Renal pelvis (tissue), 4 donors: Measurements from ENCODE around the gene RHBG. TPM values are rescaled to one million over a fixed set of nuclear protein-coding genes. Genes with fewer than 3 reads are reported as not detected.

Source experiments
- DNase-seq: peaks from one replicate; pipeline ENCODE4 v3.0.0-alpha.2; 2013
- polyA plus RNA-seq, 3 donors: library from polyadenylated mRNA; unstranded; fragments of 120-200 nt; gene quantifications; one replicate each; pipeline ENCODE4 v1.2.1, GENCODE V29; 2013; ENCODE audit not compliant: insufficient read length in 3 of 3

Gene RHBG
- polyA plus RNA-seq, 3 donors = 13.6 to 26.0 (median 21.5) TPM

DNA sequence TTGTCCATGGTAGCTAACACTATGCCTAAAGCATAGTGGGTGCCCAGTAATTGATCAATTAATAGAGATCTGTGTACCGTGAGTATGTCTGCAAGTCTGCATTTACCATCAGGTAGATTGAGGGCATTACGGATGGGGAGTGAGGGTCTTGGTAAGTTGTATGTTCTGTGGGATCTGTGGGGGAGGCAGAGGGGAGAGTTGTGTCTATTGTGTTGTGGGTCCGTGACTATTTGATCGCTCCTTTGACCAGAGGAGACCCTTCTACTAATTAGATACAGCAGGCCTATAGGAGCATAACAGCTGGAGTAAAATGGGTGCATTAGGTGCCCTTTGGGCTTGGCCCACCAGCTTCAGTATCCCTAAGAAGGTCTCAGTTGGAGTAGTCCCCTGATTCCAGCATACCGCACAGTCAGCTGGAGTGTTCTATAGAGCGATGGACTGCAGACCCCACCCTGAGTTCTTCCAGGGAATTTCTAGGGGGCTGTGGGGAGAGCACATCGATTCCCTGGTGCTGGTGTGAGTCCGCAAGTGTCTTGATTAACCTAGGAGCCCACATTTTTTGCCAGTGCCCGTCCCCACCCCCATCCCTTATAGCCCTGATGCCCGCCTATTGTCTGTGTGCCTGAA is 55.9 kb downstream of the RHBG start:
- DNase-seq = no peak

GRCh38 chr1:156425943-156426342 is 56.9 kb downstream of the RHBG start:
- no peak for DNase-seq

DNA sequence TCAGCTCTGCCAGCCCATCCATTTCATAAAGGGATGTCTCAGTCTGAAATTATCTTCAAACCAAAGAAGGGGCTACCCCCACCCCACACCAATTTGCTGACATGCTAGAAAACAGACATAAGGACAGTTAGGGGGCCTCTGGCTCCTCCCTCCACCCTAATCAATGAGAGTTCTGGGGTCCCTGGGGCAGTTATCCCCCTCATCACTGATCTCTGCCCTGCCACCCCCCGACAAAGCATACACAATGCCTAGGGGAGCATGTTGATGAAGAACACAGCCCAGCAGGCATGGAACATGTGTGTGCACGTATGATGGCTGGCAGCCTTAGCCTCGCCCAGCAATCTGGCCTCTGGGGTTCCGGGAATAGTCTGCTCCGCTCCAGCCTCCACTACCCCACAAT is 58.9 kb downstream of the RHBG start:
- no peak for DNase-seq

DNA sequence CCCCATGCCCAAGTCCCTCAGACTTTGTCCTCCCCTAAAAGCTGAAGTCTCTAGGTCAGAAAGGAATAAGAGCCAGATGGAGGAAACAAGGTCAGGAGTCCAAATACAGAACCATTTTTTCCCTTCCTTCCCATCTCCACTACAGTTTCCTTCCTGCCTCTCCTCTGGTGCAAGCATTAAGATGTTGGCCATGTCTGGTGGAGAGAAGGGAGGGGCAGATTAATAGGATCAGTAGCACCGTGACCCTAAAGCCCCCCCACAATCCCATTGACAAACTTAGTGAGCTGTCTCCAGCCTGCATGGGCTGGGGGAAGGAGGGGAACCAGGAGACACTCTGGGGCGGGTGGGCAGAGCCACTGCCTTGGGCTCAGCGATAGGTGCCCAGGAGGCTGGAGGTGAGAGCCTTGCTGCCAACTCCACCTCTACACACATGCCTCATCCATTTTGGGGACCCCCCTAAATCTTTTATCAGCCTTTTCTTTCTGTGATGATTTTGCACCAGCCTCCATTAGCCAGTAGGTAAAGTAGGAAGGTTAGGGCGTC is 59.8 kb downstream of the RHBG start:
- no peak for DNase-seq

DNA sequence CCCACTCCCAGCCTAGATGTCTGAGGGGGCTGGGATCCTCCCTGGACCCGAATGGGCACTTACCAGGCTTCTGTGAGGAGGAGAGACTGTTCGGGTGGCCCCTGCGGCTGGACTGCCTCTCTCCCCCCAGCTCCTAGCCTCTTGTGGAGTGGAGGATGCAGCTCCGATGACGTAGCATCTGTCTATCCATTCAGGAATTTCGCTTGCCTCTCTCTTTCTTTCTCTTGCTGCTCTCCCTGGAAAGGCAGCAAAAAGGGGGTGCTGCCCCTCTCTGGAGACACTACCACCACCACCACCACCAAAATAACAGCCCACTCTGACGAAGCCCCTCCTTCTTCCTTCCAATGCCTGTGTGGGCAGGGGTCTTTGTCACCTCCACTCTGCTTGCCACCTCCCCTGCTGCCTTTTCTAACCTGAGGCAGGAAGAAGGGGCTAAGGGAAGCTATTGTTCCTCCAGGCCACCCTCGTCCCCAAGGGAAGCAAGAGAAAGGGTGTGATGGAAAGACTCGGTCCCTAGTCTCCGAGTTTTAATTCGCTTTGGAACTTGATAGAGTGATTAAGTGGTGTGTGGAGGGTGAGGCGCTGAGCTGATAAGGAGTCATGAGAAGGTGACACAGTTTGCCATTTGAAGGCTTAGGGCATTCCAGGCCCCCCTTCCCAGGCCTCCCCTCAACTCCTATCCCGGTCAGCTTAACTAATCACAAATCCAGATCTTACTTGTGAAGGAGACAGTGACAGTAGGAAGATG is 60.5 kb downstream of the RHBG start:
- no peak for DNase-seq

GRCh38 chr1:156430303-156430702 is 61.3 kb downstream of the RHBG start:
- no peak for DNase-seq

GRCh38 chr1:156430866-156431265 is 61.9 kb downstream of the RHBG start:
- no peak for DNase-seq

GRCh38 chr1:156431366-156431765 is 62.4 kb downstream of the RHBG start:
- no peak for DNase-seq

GRCh38 chr1:156431769-156432668 is 63.0 kb downstream of the RHBG start:
- DNase-seq = no peak

GRCh38 chr1:156432669-156433018 is 63.6 kb downstream of the RHBG start:
- DNase-seq = no peak

- no peak for DNase-seq
Observed at GRCh38 chr1:156433032-156433431, 64.0 kb downstream of the RHBG start.

GRCh38 chr1:156433602-156434001 is 64.6 kb downstream of the RHBG start:
- no peak for DNase-seq

Other genes starting within 250 kb of the RHBG start
- gene SEMA4A, start 215.6 kb upstream of the RHBG start, polyA plus RNA-seq = 10 to 100 TPM; 21.2 to 27.5 (median 21.3) TPM
- gene SLC25A44, start 175.1 kb upstream of the RHBG start, polyA plus RNA-seq = 10 to 100 TPM; 28.4 to 38.0 (median 29.6) TPM
- 100 to 1,000 TPM in 1 of 3 donors, 10 to 100 TPM in 2; 89.6 to 102 (median 99.1) TPM for gene PMF1, start 156.2 kb upstream of the RHBG start, polyA plus RNA-seq
- 1 to 10 TPM; 1.7 to 8.8 (median 8.0) TPM for gene BGLAP, start 127.0 kb upstream of the RHBG start, polyA plus RNA-seq
- gene PAQR6, start 121.2 kb upstream of the RHBG start, polyA plus RNA-seq = 1 to 10 TPM; 5.0 to 7.1 (median 7.1) TPM
- gene SMG5, start 86.4 kb upstream of the RHBG start, polyA plus RNA-seq = 10 to 100 TPM; 70.9 to 75.4 (median 72.9) TPM
- gene TMEM79, start 84.9 kb upstream of the RHBG start, polyA plus RNA-seq = 1 to 10 TPM; 6.9 to 8.4 (median 7.3) TPM
- gene GLMP, start 73.5 kb upstream of the RHBG start, polyA plus RNA-seq = 10 to 100 TPM; 63.9 to 71.9 (median 66.9) TPM
- gene VHLL, start 69.9 kb upstream of the RHBG start, polyA plus RNA-seq = not detected
- 100 to 1,000 TPM; 297 to 392 (median 363) TPM for gene CCT3, start 30.9 kb upstream of the RHBG start, polyA plus RNA-seq
- 1 to 10 TPM in 2 of 3 donors, under 1 TPM in 1; 0.97 to 2.0 (median 1.3) TPM for gene TSACC, start 30.7 kb upstream of the RHBG start, polyA plus RNA-seq
- gene MEF2D, start 131.6 kb downstream of the RHBG start, polyA plus RNA-seq = 10 to 100 TPM; 25.9 to 29.3 (median 26.8) TPM
- gene IQGAP3, start 203.4 kb downstream of the RHBG start, polyA plus RNA-seq = 10 to 100 TPM; 14.1 to 17.0 (median 14.8) TPM
- gene TTC24, start 210.5 kb downstream of the RHBG start, polyA plus RNA-seq = 1 to 10 TPM; 1.0 to 2.2 (median 1.1) TPM
- gene NAXE, start 222.6 kb downstream of the RHBG start, polyA plus RNA-seq = 10 to 100 TPM; 71.1 to 83.0 (median 72.8) TPM
- 10 to 100 TPM; 33.0 to 38.7 (median 36.4) TPM for gene GPATCH4, start 232.3 kb downstream of the RHBG start, polyA plus RNA-seq